HT1080 (cell line): ENCODE data around the gene CLCA1. TPM values are rescaled to one million over a fixed set of nuclear protein-coding genes. Genes with fewer than 3 reads are reported as not detected.

Source experiments
- DNase-seq: peaks from one replicate; pipeline ENCODE4 v3.0.0-alpha.2; 2015; ENCODE audit warnings: low read depth
- total RNA-seq: library from RNA; depleted of rRNA; stranded (reverse); fragments of >200 nt; shearing (Covaris generic); gene quantifications from 2 replicates; pipeline ENCODE4 v1.2.3, GENCODE V29; 2014

CLCA1 gene
- total RNA-seq, 1 experiment from 2014 or later = not detected

- DNase-seq = no peak
These were observed 34.8 kb downstream of the CLCA1 start for GRCh38 chr1:86503406-86504136.

- no peak for DNase-seq
These were observed 35.4 kb downstream of the CLCA1 start for GRCh38 chr1:86504137-86504479.

GRCh38 chr1:86504895-86505563 is 36.3 kb downstream of the CLCA1 start:
- DNase-seq = no peak

GRCh38 chr1:86505564-86505902 is 36.8 kb downstream of the CLCA1 start:
- DNase-seq = no peak

GRCh38 chr1:86507935-86508582 is 39.3 kb downstream of the CLCA1 start:
- DNase-seq = peak; percentile 40

GRCh38 chr1:86508583-86508969 is 39.8 kb downstream of the CLCA1 start:
- DNase-seq = no peak

- peak; percentile 41 for DNase-seq
These were observed 46.9 kb downstream of the CLCA1 start for GRCh38 chr1:86515597-86515996.

GRCh38 chr1:86516335-86516734 is 47.6 kb downstream of the CLCA1 start:
- DNase-seq = peak; percentile 58

- peak; percentile 15 for DNase-seq
These were observed 48.6 kb downstream of the CLCA1 start for GRCh38 chr1:86517336-86517735.

GRCh38 chr1:86520789-86521521 is 52.2 kb downstream of the CLCA1 start:
- no peak for DNase-seq

GRCh38 chr1:86521522-86521891 is 52.8 kb downstream of the CLCA1 start:
- DNase-seq = no peak

- no peak for DNase-seq
These were observed 53.5 kb downstream of the CLCA1 start for GRCh38 chr1:86522240-86522639.

- DNase-seq = no peak
These were observed 55.1 kb downstream of the CLCA1 start for GRCh38 chr1:86523670-86524354.

- no peak for DNase-seq
These were observed 58.6 kb downstream of the CLCA1 start for GRCh38 chr1:86527306-86527705.

GRCh38 chr1:86530211-86530845 is 61.6 kb downstream of the CLCA1 start:
- no peak for DNase-seq

- no peak for DNase-seq
These were observed 69.4 kb downstream of the CLCA1 start for GRCh38 chr1:86537928-86538695.

- DNase-seq = no peak
These were observed 70.0 kb downstream of the CLCA1 start for GRCh38 chr1:86538775-86539174.

- no peak for DNase-seq
These were observed 73.1 kb downstream of the CLCA1 start for GRCh38 chr1:86541859-86542258.

- DNase-seq = peak; percentile 53
These were observed 73.9 kb downstream of the CLCA1 start for GRCh38 chr1:86542631-86543030.

- no peak for DNase-seq
These were observed 78.1 kb downstream of the CLCA1 start, which contains the start of gene CLCA4 for GRCh38 chr1:86546787-86547221. TSS of gene CLCA4 (plus strand) at chr1:86547078. CDS start at chr1:86547120, 42 bp downstream.
